Loucy (cell line): ENCODE data around the gene RSRC1.

Source experiments
- CTCF ChIP-seq: fragments of 200-600 bp; sonication (generic); conservative IDR thresholded peaks from 2 replicates; pipeline ENCODE4 v1.5.1; 2014; ENCODE audit warnings: mild to moderate bottlenecking, antibody characterized with exemption, low read length
- EZH2phosphoT487 ChIP-seq: fragments of 200-600 bp; IDR thresholded peaks from 2 replicates; pipeline ENCODE4 v1.6.1; 2018; ENCODE audit warnings: antibody characterized with exemption, mild to moderate bottlenecking, moderate library complexity, borderline replicate concordance

DNA sequence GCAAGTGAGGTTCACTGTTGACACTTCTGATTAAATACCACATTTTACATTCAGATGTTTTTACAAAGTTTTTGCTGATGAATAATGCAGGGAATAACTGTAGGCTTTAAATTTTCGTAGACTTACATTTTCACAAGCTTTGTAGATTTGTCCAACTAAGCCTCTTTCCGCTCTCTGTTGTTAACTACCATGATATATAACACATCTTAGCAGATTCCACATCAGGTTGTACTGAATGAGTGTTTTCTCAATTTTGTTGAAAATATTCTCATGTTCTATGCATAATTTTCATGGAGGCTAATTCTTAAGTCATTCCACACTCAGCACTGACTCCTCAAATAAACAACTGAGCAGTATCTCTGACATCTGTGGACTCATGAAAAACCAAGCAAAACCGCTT is 168.3 kb downstream of the RSRC1 start:
- TF ChIP-seq CTCF (no peak), EZH2phosphoT487 (no peak)
